A673 (cell line): ENCODE data around the gene KCNIP2. TPM values are rescaled to one million over a fixed set of nuclear protein-coding genes. Genes with fewer than 3 reads are reported as not detected.

Source experiments
- BruUV-seq: library from RNA; stranded (reverse); fragments of 400-500 nt; replicated peaks from 2 replicates; lab custom pipeline; 2021; lab: Mats Ljungman, UMichigan
- CTCF ChIA-PET: fragments of 300-600 bp; sonication (Branson Sonifier 250); formaldehyde crosslinking; loops from one replicate; lab custom pipeline; 2022; ENCODE audit warnings: antibody characterized with exemption; lab: Charles Lee
- POLR2A ChIA-PET: fragments of 300-600 bp; sonication (Branson Sonifier 250); formaldehyde crosslinking; loops from one replicate; lab custom pipeline; 2022; ENCODE audit warnings: antibody characterized with exemption; ENCODE audit not compliant: low non-redundant PET; lab: Charles Lee
- DNase-seq: peaks from one replicate; pipeline ENCODE4 v3.0.0-alpha.2; 2015; ENCODE audit warnings: low spot score
- H3K27ac ChIP-seq: fragments of 200-600 bp; sonication (generic); 2 replicates; pipeline ENCODE4 v1.5.1; 2016; ENCODE audit warnings: mixed run types, low read depth, mild to moderate bottlenecking, mixed read lengths, antibody characterized with exemption, low read length; ENCODE audit not compliant: poor library complexity, severe bottlenecking
- H3K27me3 ChIP-seq: fragments of 200-600 bp; sonication (generic); replicated peaks from 2 replicates; pipeline ENCODE4 v1.6.1; 2017; ENCODE audit warnings: mixed run types, low read depth, mild to moderate bottlenecking, mixed read lengths, antibody characterized with exemption, low read length; ENCODE audit not compliant: insufficient read depth, poor library complexity
- H3K36me3 ChIP-seq: fragments of 200-600 bp; sonication (generic); 2 replicates; pipeline ENCODE4 v1.6.1; 2016; ENCODE audit warnings: mixed run types, mild to moderate bottlenecking, mixed read lengths, antibody characterized with exemption, low read length; ENCODE audit not compliant: insufficient read depth, poor library complexity, severe bottlenecking
- H3K4me1 ChIP-seq: fragments of 200-600 bp; sonication (generic); 2 replicates; pipeline ENCODE4 v1.6.1; 2017; ENCODE audit warnings: mixed run types, mild to moderate bottlenecking, mixed read lengths, antibody characterized with exemption, low read length; ENCODE audit not compliant: insufficient read depth, poor library complexity, severe bottlenecking
- H3K4me3 ChIP-seq: fragments of 200-600 bp; sonication (generic); 2 replicates; pipeline ENCODE4 v1.5.1; 2016; ENCODE audit warnings: low read depth, mixed run types, mild to moderate bottlenecking, mixed read lengths, low read length; ENCODE audit not compliant: poor library complexity, severe bottlenecking
- H3K9me3 ChIP-seq: fragments of 200-600 bp; sonication (generic); 2 replicates; pipeline ENCODE4 v1.6.1; 2016; ENCODE audit warnings: mixed run types, low read depth, mild to moderate bottlenecking, mixed read lengths, antibody characterized with exemption, low read length; ENCODE audit not compliant: poor library complexity, severe bottlenecking
- EZH2 ChIP-seq: fragments of 200-600 bp; sonication (generic); IDR thresholded peaks from 2 replicates; pipeline ENCODE4 v1.6.1; 2017; ENCODE audit warnings: borderline replicate concordance, low read depth, mild to moderate bottlenecking, mixed read lengths, antibody characterized with exemption, low read length; ENCODE audit not compliant: poor library complexity, severe bottlenecking
- intact Hi-C: fragments of 100-400 bp; cut with micrococcal nuclease; formaldehyde crosslinking; loops from one replicate; pipeline ENCODE4 v1.10.0; 2022; ENCODE audit not compliant: unreplicated experiment
- total RNA-seq: library from RNA; stranded (reverse); gene quantifications from 2 replicates; pipeline ENCODE4 v1.2.3, GENCODE V29; 2021
- TF ChIP-seq, protein P1 (sequence below): fragments of 300-800, 200-600 bp; sonication (generic); conservative IDR thresholded peaks from 2 replicates; pipeline ENCODE4 v1.5.1; 2017; ENCODE audit warnings: low read depth, mild to moderate bottlenecking, antibody characterized with exemption, low read length, moderate library complexity, mixed read lengths

Gene KCNIP2
- total RNA-seq, 1 experiment from 2014 or later: 0.86 TPM

DNA sequence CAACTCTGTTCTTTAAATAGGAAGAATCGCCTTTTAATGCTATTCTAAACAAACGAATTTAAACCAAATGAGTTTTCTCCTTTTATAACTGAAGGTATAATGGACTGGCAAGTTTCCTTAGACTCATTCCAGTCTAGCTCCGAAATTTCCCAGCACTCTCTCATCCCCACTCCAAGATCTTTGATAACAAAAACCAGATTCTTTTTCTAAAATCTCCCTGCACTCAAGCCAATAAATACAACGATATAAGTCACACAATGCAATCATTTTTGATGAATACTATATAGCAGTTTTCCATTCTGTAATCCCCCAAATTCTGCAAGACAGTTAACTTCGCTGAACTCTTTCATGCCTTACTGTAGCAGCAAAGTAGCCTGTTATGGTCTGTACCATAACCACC is 27.2 kb downstream of the KCNIP2 start:
- H3K27ac ChIP-seq: peak overlapping the region; percentile 88
- ChIA-PET POLR2A (no interaction called here), CTCF (no interaction called here)
- DNase-seq: no peak
- H3K4me3 ChIP-seq: peak overlapping the region; percentile 98
- intact Hi-C loops: loop anchor here (5.0 kb wide), 1 partner anchor 34 kb away; the partner anchor contains the start of gene NPM3
- H3K36me3 ChIP-seq: peaks cover 21% of the 10 kb centered on the region
- peaks cover 10% of the 10 kb centered on the region for H3K4me1 ChIP-seq
- H3K9me3 ChIP-seq: no peaks in the 10 kb centered on the region
- H3K27me3 ChIP-seq: no peaks in the 10 kb centered on the region
- no TSS peak for BruUV-seq
- no peak for TF ChIP-seq EZH2
- TF ChIP-seq, protein P1, sequence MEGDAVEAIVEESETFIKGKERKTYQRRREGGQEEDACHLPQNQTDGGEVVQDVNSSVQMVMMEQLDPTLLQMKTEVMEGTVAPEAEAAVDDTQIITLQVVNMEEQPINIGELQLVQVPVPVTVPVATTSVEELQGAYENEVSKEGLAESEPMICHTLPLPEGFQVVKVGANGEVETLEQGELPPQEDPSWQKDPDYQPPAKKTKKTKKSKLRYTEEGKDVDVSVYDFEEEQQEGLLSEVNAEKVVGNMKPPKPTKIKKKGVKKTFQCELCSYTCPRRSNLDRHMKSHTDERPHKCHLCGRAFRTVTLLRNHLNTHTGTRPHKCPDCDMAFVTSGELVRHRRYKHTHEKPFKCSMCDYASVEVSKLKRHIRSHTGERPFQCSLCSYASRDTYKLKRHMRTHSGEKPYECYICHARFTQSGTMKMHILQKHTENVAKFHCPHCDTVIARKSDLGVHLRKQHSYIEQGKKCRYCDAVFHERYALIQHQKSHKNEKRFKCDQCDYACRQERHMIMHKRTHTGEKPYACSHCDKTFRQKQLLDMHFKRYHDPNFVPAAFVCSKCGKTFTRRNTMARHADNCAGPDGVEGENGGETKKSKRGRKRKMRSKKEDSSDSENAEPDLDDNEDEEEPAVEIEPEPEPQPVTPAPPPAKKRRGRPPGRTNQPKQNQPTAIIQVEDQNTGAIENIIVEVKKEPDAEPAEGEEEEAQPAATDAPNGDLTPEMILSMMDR: no peak

DNA sequence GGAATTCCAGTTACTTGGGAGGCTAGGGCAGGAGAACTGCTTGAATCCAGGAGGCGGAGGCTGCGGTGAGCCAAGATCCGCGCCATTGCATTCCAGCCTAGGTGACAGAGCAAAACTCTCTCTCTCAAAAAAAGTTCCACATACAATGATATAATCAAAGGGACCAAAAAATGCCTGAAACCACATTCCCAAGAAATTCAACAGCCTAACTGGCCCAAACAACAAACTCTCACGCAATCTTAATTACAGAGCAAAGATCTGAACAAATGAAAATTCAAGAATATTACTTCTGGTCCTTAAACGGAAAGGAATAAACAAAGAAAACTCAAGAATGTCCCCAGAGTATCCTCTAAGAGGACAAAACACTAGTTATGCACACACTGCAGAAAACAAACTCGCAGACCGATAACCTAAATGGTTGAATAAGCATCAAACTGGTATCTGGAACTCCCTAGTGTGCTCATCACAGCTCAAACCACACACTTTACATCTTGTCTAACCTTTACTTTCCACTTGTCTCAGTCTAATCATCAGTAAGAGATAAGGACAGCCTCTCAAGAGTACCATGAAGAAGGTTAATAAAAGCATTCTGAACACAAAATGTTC is 29.0 kb downstream of the KCNIP2 start:
- POLR2A ChIA-PET: no interaction called here

DNA sequence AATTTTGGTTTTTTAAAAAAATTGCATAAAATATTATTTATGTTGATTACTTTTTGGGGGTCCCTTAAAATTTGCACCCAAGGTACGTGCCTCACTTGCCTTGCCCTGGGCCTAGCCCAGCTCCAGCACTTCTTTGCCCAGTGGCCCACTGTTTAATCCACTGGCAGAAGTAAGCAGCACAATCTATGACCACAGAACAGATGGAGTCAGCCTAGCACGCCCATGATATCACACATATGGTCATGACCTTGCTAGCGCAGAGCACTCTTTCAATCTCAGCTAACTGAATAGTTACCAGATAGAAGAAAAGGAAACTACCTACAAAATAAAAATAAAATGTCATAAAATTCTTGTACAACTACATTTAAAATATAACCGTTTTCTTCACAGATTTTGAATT is 31.0 kb downstream of the KCNIP2 start:
- no peaks in the 10 kb centered on the region for H3K27me3 ChIP-seq
- BruUV-seq: no TSS peak
- TF ChIP-seq, protein P1: no peak
- TF ChIP-seq EZH2: no peak
- DNase-seq: no peak
- peaks cover 58% of the 10 kb centered on the region for H3K36me3 ChIP-seq
- no peak overlapping the region for H3K4me3 ChIP-seq
- intact Hi-C loops: no loop called here
- H3K9me3 ChIP-seq: no peaks in the 10 kb centered on the region
- H3K27ac ChIP-seq: no peak overlapping the region
- ChIA-PET CTCF (no interaction called here), POLR2A (no interaction called here)
- no peaks in the 10 kb centered on the region for H3K4me1 ChIP-seq

More for the DNA sequence above, 29.0 kb downstream of the KCNIP2 start:
- intact Hi-C loops: loop anchor here (5.0 kb wide), 1 partner anchor 32 kb away; the partner anchor contains the start of gene NPM3
- Histone ChIP-seq H3K27ac (no peak overlapping the region), H3K9me3 (no peaks in the 10 kb centered on the region), H3K36me3 (peaks cover 39% of the 10 kb centered on the region), H3K4me1 (peaks cover 8% of the 10 kb centered on the region), H3K27me3 (no peaks in the 10 kb centered on the region), H3K4me3 (peak overlapping the region; percentile 98)
- DNase-seq: no peak
- TF ChIP-seq, protein P1: no peak
- TF ChIP-seq EZH2: no peak
- CTCF ChIA-PET: no interaction called here
- BruUV-seq: TSS peak; percentile 3
